HG03108 (cell line): ENCODE data around the gene VPS13A.
"Not testable (repeated sequence)": the region's sequence is repeated elsewhere in the genome, so short reads cannot be mapped to it uniquely, and the experiment has no call there.

ENCODE experiments used
- ATAC-seq: cut with Tn5 transposase; IDR thresholded peaks from one replicate; pipeline ENCODE4 v1.9.1; 2021; ENCODE audit warnings: moderate library complexity; ENCODE audit not compliant: unreplicated experiment

The VPS13A gene

DNA sequence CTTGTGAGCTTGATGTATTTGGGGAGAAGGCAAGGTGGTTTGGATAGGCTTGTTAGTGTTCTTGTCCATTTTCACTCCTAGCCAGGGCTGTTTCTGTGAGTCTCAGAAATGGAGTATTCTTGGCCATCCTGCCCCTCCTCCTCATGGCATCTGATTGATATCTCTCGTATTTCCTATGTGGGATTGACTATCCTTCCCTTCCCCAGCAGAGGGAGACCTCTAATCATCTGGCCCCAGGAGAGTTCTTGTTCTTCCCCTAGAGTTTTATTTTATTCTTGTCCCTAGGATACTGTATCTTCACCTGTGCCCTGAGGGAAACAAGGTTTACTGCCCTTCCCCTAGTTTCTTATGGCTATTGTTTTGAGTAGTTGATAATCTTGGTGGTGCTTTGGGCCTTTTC, 114.4 kb downstream of the VPS13A start:
- no peak for ATAC-seq

DNA sequence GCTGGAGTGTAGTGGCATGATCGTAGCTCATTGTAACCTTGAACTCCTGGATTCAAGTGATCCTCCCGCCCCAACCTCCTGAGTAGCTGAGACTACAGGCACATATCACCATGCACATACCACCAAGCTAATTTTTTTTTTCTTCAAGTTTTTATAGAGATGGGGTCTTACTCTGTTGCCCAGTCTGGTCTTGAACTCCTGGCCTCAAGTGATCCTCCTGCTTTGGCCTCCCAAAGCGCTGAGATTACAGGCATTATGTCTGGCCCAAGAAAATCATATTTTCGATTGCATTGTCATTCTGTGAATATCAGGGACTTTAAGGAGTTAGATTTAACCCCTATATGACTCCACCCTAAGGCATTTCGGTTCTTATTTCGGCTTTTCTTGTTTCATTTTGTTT, 116.6 kb downstream of the VPS13A start:
- ATAC-seq, result no peak

DNA sequence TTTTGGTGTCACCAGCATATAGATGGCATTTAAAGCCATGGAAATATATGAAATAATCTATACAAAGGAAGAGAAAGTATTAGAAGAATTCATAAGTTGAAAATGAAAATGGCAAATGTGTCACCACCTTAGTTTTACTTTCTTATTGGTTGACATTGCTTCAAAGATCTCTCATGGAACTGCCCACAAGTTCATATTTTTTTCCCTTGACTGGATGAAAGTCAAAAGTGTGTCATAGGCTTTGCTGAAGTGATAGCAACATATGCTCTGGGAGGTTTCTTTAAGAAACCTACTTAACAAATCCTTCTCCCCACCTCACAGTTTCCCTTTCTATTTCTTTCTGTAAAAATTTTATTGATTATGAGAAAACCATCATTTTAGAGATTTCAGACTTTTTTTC, 127.2 kb downstream of the VPS13A start:
- ATAC-seq, result peak; percentile 47

DNA sequence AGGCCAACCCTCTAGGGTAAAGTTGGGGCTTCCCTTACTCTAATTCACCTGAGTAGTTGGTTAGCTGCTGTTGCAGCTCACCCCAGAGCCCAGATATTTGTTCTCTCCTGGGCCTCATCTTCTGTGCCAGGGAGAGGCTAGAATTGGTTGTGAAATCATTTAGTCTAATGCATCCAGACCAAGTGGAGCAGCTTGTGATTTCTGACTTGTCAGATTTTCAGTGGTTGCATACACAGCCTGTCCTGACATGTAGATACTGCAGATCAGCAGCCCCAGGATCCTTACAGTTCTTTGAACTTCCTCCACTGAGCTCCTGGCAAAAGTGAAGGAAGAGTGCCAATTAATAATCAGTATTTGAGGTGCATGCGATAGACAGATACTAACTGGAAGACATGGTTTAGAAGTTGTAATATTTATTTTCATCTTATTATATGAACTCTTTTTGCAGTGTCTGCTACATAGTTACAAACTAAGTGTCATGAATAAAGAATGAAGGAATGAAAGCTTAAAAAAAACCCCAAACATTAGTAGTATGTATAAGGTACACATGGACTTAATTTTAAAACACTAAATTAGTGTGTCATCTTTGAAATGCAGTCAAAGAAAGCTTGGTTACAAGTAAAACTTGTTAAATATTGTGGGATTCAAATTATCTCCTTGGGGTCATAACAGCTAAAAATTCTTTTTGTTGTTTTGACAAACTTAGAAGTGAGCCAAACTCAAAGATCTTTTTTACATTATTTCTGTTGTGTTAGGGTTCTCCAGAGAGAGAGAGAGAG, 128.5 kb downstream of the VPS13A start:
- no peak for ATAC-seq

DNA sequence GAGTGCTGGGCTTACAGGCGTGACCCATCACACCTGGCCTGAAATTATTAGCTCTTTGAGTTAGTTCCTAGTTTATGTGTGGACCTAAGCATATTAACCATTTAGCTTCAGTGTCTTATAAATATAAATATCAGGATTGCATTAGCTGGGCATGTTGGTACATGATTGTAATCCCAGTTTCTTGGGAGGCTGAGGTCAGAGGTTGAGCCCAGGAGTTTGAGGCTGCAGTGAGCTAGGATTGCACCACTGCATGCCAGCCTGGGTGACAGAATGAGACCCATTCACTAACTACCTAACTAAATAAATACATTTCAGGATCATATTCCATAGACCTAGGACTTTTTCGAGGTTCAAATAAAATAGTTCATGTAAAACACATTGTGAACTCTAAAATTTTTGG, 129.8 kb downstream of the VPS13A start:
- no peak for ATAC-seq

DNA sequence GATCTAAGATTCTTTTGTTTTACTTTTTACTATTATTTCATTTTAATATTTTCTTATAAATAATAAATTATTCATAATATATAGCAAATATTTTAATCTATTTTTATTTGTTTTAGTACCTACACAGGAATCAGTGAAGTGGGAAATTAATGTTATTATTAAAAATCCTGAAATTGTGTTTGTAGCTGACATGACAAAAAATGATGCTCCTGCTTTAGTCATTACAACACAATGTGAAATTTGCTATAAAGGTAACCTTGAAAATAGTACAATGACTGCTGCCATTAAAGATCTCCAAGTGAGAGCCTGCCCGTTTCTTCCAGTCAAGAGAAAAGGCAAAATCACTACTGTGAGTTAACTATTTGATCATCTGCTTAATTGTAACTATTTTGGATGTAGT, 138.7 kb downstream of the VPS13A start:
- no peak for ATAC-seq

DNA sequence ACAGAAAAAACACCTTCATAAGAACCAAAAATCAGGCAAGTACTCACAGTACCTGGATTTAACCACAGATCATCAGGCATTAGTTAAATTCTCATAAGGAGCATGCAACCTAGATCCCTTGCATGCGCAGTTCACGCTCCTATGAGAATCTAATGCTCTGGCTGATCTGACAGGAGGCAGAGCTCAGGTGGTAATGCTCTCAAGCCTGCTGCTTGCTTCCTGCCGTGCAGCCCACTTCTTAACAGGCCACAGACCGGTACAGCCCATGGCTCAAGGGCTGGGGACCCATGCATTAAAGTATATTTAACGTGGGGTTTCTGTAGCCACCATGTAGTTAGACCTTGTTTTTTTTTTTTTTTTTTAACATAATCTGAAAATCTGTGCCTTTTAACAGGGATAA, 147.7 kb downstream of the VPS13A start:
- ATAC-seq, result no peak

DNA sequence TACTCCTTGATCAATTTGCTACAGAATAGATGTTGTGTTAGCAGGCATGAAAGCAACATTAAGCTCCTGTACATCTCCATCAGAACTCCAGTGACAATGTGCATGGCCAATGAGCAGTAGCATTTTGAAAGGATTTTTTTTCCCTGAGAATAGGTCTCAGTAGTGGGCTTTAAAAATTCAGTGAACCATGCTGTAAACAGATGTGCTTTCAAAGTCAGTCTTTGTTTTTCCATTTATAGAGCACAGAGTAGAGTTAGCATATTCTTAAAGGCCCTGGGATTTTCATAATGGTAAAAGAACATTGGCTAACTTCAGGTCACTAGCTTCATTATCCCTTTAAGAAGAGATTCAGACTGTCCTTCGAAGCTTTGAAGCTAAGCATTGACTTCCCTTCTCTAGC, 150.8 kb downstream of the VPS13A start:
- no peak for ATAC-seq

DNA sequence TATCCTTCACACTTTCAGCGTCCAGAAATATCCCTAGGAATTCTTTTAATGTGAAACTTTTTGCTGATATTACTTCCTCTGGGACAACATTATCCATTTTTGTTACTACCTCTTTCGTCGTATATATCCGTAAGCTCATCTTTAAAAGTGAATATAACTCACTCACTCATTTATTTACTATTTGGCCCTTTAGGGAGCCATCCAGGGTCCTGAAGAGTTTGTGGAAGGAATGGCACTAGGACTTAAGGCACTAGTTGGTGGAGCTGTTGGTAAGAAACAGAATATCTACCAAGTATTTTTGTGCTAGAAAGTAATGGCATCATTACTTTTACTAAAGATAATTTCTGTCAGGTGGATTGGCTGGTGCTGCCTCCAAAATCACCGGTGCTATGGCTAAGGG, 192.7 kb downstream of the VPS13A start:
- ATAC-seq, result no peak

DNA sequence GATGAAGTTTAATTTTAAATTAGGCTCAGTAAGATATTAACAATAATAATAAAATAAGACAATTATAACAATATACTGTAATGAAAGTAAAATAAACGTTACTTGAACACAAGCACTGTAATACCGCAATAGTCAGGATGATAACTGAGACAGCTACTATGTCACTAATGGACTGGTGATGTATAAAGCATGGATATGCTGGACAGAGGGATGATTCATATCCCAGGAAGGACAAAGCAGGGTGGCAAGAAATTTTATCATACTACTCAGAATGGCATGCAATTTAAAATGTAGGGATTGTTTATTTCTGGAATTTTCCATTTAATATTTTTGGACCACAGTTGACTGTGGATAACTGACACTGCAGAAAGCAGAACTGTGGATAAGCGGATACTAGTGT, 196.9 kb downstream of the VPS13A start:
- ATAC-seq, result no peak

DNA sequence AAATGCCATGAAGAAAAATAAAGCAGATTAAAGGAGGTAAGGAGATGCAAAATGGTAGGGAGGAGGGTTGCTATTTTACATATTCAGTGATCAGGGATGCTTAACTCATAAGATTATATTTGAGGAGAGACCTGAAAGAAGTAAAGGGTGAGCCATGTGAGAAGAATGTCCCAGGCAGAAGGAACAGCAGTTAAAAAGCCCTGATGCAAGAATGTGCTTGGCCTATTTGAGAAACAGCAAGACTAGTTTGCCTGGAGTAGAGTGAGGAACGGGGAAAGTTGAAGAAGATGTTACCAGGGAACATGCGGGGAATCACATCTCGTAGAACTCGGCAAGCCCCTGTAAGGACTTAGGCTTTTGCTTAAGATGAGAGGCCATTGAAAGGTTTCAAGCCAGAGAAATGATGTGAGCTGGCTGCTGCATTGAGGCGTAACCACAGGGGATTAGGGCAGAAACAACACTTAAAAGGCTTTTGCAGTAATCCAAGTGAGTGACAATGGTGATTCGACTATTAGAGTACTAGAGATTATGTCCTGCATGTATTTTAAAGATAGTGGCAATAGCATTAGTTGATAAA, 198.7 kb downstream of the VPS13A start:
- no peak for ATAC-seq

DNA sequence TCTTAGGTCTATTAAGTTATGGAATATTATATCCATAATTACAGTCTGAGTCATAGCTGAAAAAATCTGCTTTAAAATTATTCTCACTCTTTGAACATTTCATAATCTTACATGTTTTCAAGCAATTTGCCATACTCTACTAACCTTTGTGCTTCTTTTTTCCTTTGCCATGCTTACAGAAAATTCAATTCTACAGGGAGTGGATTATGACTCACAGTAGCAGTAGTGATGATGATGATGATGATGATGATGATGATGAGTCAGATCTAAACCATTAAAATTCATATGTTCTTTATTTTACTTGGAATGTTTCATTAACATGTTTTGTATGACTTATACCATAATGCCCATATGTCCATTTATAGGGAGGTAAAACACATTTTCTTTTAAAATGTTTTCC, 207.1 kb downstream of the VPS13A start:
- no peak for ATAC-seq

DNA sequence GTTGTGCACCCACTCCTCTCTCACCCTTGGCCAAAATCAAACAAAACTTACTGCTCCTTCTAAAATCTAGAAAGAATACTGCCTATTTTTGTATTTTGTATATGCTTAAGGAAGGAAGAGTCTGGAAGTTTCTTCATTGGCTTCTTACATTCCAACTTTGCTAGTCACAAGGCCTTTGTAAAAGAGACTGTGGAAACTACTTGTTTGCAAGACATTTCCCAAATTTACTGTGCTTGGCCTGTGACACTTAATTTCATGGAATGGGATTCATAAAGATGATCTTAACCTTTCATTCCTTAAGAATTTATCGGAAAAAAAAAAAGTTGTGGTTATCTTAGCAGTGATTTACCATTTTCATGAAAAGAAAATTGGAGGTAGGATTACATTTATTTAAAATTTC, 208.9 kb downstream of the VPS13A start:
- no peak for ATAC-seq

DNA sequence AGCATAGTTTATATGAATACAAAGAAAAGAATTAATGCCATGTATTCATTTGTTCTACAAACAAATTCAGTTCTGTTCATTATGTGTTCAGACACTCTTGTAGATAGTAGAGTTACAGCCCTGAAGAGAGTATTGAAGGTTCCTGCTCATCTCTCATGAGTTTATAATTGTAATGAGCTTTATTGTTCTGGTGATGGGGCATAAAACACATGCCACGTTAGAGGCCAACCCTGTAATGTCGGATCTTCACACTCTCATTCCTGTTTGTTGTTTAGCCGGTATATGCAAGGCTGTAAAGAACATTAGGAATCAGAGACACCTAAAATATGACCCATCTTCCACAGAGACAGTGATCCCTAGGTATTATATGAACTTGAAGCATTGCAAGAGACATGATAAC, 214.5 kb downstream of the VPS13A start:
- no peak for ATAC-seq

DNA sequence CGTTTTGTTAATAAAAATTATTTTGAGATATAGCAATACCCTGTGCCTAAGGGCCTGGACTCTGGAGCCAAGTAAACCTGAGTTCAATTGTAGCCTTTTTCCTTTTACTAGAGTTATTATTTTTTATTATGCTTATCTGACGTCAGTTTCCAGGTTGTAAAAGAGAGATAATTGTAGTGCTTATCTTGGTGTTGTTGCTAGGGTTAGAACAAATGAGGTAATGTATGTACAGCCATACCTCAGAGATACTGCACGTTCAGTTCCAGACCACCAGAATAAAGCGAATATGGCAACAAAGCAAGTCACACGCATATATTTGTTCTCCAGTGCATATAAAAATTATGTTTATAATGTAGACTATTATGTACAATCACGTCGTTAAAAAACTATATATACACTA, 215.0 kb downstream of the VPS13A start:
- ATAC-seq, result no peak

DNA sequence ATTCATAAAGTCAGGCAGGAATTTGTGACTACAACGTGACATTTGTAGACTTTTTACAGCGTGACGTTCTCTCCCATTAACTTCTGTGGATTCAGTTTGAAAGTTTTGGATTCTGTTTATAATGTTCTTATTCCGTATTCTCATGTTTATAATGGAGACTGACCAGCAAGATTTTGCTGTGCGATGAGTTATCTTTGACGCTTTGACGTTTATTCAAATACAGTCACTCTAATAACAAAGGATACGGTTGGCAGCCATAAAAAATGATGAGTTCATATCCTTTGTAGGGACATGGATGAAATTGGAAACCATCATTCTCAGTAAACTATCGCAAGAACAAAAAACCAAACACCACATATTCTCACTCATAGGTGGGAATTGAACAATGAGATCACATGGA, 221.2 kb downstream of the VPS13A start:
- ATAC-seq, result not testable (repeated sequence)

DNA sequence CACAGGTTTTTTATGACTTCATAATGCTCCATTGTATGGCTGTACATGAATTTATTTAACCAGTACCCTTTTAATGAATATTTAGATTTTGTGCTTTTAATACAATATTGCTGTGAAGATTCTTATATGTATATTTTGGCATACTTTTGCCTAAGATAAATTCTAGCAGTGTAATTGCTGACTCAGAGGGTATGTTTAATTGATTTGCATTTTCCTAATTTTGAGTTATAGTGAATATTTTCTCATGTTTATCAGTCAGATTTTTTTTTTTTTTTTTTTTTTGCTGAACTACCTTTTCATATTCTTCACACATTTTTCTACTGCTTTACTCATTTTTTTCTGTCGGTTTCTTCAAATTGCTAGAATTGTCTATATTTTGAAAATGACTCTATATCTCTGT, 222.6 kb downstream of the VPS13A start:
- ATAC-seq, result no peak

DNA sequence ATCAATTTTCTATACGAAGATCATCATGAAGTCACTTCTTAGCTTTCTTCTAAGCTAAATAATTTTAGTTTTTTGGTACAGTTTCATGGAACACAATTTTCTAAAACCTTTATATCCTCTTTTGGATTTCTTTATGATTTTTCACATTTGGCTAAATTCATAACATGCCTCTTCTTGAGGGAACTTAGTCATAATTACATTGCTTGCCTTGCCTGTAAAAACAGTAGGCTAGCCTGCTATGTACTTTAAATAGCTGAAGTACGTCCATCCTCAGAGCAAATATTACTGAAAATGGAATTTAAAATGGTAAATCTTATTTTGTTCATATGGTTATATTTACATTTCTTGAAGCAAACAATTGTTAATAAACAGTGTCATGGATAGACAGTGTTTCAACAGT, 225.0 kb downstream of the VPS13A start:
- no peak for ATAC-seq

DNA sequence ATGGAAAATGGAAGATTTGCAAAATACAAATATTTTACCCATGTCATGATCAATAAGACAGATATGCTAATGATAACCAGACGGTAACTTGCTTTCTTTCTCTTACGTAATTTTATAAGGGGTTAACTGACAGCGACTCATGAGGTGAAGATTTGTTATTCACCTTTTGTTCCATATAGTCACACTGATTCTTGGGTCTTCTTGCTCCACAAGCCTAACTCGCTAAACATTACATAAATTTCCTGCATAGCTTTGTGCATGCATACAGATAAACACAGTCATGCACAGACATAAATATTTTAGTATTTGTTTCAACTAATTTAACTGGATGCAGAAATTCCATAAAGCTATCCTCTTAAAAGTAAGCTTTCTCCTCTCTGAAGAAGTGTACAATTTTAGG, 225.9 kb downstream of the VPS13A start:
- no peak for ATAC-seq

DNA sequence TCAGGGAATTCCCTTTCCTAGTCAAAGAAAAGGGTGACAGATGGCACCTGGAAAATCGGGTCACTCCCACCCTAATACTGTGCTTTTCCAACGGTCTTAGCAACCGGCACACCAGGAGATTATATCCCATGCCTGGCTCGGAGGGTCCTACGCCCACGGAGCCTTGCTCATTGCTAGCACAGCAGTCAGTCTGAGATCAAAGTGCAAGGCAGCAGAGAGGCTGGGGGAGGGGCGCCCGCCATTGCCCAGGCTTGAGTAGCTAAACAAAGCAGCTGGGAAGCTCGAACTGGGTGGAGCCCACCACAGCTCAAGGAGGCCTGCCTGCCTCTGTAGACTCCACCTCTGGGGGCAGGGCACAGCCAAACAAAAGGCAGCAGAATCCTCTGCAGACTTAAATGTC, 231.2 kb downstream of the VPS13A start:
- not testable (repeated sequence) for ATAC-seq

DNA sequence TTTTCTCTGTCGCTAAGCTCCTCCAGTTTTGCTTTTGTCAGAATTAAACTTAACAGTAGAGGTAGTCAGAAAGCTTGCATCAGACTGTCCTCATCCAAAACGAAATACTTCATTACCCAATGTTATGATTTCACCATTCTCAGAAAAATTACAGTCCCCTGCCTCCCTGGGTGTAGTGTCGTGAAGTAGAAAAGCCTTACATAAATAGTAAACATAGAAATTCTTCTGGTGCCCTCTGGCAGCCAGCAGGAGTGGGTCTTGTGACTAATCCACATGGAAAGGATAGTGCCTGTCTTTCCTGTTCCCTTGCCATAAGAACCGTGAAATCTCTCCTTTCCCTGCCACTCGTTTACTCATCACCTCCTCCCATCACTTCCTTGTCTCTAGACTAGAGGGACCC, 240.2 kb downstream of the VPS13A start:
- no peak for ATAC-seq

DNA sequence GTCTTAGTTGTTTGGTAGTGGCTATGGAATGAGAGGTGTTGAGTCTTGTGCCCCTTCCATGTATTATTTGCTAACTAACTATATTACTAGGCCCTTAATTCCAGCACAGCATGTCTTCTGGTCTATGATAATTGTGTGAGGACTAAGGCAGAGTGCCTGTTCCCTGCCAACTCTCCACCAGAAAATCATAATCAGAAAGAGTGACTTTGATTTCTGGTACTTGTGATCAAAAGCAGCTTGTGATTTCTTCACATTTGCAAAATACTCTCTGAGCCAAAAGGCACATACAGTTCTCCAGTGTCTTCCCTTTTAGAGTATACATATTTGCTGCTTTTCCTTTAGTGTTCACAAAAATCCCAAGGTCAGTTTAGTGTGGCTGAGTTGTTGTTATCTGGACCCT, 240.9 kb downstream of the VPS13A start:
- no peak for ATAC-seq

DNA sequence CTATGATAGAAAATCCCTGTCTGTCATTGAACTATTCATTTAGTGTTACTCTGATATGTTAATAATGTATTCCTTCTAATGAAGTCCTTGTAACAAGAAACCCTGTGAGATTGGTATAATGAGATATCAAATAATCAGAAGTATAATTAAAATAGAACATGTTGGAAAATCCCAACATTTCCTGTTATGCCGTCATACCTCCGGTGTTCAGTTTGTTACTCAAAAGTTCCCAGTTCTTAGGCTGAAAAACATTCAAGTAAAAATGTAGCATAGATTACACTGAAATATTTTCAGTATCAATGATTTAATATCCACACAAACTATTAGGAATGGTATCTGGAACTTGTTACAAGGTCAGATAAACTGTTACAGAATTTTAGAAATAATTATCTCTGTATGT, 243.3 kb downstream of the VPS13A start:
- ATAC-seq, result no peak
